HG03521 (cell line): ENCODE data around the gene DVL2.

Experiments used
- ATAC-seq: cut with Tn5 transposase; IDR thresholded peaks from one replicate; pipeline ENCODE4 v1.9.1; 2021; ENCODE audit warnings: mild to moderate bottlenecking, moderate library complexity; ENCODE audit not compliant: unreplicated experiment

Gene DVL2

DNA sequence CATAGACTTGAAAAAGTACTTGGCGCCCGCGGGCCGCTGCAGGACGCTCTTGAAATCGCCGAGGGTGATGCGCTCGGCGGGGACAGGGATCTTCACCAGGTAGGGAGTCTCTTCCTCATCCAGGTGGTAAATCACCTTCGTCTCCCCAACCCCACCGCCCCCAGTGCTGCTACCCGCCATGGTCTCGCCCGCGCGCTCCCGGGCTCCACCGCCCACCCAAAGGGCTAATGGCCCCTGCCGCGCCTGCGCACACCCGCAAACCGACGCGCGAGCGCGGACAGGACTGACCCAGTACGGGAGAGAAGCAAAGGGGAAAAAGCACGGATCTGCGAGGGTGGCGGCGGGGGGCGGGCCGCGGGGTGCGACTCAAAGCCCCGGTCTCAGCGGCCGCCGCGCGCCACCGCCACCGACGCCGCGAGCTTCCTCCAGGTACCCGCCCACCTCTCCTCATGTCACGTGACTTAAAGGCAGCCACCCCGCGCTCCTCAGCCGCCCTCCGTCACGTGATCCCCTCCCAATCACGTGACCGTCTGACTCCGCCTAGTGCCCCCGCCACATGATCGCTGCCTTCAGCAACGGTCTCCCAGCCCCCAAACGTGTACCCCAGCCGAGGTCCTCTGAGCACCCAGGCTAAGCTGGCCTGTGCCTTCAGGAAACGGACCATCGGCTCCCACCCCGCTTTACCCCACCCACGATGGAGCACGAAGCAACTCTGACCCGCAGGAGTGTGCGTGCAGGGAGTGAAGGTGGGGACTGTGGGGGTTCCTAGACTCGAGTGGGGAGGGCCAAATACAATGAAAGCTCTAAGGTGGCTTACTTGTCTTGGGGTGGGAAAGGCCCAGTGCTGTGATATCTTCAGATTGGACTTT, at the start of gene DVL2:
TSS of gene DVL2 (minus strand) at position 435 of the 869 bp plus-strand sequence. CDS start at position 180, 255 bp downstream.
- peak; percentile 49 for ATAC-seq

- ATAC-seq = no peak
Observed at GRCh38 chr17:7283471-7284216, 49.3 kb upstream of the DVL2 start.

DNA sequence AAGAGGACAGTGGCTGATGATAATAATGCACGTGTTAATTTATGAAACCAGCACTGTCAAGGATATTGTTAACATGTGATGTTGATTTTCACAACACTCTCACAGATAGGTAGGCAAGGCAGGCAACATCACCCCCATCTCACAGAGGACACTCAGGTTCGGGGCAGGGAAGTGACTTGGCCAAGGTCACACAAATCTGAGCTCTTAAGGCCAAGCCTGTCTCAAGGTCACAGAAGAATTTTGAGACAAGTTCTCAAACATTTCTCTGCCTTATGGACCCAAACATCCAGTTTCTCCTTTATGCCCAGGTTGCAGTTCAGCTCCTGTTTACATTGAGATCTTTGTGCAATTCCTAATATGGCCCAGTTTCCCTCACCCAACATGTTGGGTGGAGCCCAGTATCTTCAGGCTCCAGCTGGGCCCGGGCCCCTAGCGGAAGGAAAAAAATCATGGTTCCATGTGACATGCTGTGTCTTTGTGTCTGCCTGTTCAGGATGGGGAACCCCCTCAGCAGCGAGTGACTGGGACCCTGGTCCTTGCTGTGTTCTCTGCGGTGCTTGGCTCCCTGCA, 48.5 kb upstream of the DVL2 start:
- ATAC-seq = no peak

DNA sequence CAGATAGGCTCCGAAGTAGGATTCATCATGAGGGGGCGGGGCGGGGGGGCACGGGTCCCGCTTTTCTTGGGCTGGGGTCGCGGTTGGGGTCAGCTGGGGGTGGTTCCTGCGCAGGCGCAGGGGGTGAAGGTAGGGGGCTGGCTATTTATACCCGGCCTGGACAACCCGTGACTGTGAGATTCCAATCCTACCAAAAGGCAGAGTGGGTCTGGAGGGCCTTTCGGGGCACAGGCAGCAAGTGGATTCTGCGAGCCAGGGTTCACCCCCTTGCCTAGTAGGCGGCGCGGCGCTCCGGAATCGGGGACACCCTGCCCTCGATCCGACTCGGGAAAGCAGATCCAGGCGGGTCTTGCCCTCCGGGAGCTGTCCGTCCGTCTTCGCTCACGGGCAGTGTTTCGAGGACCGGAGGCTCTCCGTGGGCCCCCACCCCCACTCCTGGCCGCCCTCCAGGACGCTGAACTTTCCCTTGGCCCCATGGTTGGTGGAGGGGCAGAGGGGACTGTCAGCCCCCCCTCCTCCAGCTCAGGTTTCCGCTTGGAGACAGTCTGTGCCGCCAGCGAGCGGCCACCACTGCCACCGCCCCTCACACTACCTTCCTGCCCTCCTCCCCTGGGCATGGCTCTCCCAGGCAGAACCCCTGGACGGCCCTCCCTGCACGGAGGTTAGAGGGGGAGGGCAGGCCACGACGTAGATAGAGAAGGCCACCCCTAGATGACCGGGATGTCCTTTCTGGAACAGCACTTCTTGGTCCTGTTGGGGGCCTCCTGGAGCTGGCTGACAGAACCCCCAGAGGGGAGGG, 47.8 kb upstream of the DVL2 start:
- no peak for ATAC-seq

DNA sequence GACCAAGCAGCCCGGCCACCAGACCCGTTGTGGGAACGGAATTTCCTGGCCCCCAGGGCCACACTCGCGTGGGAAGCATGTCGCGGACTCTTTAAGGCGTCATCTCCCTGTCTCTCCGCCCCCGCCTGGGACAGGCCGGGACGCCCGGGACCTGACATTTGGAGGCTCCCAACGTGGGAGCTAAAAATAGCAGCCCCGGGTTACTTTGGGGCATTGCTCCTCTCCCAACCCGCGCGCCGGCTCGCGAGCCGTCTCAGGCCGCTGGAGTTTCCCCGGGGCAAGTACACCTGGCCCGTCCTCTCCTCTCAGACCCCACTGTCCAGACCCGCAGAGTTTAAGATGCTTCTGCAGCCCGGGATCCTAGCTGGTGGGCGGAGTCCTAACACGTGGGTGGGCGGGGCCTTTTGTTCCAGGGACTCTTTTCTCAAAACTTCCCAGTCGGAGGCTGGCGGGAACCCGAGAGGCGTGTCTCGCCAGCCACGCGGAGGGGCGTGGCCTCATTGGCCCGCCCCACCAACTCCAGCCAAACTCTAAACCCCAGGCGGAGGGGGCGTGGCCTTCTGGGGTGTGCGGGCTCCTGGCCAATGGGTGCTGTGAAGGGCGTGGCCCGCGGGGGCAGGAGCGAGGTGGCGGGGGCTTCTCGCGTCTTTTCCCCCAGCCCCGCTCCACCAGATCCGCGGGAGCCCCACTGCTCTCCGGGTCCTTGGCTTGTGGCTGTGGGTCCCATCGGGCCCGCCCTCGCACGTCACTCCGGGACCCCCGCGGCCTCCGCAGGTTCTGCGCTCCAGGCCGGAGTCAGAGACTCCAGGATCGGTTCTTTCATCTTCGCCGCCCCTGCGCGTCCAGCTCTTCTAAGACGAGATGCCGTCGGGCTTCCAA, 47.0 kb upstream of the DVL2 start, which contains the start of gene SLC2A4:
TSS of gene SLC2A4 (plus strand) at position 645 of the 879 bp plus-strand sequence. CDS start at position 862, 217 bp downstream.
- ATAC-seq = peak; percentile 51

GRCh38 chr17:7280519-7281073, 46.3 kb upstream of the DVL2 start:
- peak; percentile 50 for ATAC-seq

- no peak for ATAC-seq
Observed at GRCh38 chr17:7279448-7279847, 45.1 kb upstream of the DVL2 start.

GRCh38 chr17:7266784-7267183, 32.5 kb upstream of the DVL2 start:
- no peak for ATAC-seq

DNA sequence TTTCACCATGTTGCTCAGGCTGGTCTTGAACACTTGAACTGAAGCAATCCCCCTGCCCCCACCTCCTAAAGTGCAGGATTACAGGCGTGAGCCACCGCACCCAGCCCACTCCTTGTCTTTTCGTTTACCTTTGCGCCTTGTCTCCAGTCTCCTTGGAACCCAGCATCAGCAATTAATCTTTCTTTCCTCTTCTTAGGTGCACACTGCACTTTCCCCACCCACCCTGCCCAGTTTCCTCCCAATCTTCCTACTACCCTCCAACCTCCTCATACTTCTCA, 29.4 kb upstream of the DVL2 start:
- no peak for ATAC-seq

GRCh38 chr17:7262935-7263800, 28.9 kb upstream of the DVL2 start:
- ATAC-seq = no peak

DNA sequence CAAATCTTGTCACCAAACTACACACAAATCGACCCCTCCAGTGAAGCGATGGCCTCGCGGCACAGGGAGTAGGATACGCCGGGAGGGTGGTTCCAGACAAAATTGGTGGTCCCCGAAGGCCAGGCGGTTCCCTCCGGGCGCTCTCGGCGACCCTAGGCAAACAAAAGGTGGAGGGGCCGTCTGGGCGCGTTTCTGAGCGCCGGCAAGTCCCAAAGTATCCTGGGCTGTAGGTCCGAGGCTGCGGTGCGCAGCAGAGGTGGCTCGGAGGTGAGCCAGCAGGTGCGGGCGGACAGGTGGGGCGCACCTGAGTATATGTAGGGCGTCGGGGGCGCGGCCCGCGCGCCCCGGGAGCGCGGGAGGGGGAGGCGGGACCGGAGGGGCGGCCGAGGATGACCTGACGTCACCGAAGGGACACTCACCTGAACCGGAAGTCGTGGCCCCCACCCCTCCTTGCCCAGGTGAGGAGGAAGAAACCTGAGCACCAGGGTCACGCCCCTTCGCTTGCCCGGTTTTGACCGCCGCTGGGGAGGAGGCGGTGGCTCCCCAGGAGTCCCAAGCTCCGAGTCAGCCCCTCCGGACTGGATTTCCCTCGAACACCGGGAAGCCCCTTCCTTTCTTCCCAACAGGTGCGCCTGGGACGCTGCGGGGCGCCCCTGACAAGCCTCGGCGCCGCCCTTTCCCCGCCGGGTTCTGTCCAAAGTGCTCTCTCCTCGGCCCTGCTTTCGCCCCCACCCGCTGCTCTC, 28.0 kb upstream of the DVL2 start, which contains the start of gene CLDN7:
TSS of gene CLDN7 (minus strand) at position 287 of the 743 bp plus-strand sequence. CDS start 435 bp downstream, outside the sequence.
- ATAC-seq = no peak

DNA sequence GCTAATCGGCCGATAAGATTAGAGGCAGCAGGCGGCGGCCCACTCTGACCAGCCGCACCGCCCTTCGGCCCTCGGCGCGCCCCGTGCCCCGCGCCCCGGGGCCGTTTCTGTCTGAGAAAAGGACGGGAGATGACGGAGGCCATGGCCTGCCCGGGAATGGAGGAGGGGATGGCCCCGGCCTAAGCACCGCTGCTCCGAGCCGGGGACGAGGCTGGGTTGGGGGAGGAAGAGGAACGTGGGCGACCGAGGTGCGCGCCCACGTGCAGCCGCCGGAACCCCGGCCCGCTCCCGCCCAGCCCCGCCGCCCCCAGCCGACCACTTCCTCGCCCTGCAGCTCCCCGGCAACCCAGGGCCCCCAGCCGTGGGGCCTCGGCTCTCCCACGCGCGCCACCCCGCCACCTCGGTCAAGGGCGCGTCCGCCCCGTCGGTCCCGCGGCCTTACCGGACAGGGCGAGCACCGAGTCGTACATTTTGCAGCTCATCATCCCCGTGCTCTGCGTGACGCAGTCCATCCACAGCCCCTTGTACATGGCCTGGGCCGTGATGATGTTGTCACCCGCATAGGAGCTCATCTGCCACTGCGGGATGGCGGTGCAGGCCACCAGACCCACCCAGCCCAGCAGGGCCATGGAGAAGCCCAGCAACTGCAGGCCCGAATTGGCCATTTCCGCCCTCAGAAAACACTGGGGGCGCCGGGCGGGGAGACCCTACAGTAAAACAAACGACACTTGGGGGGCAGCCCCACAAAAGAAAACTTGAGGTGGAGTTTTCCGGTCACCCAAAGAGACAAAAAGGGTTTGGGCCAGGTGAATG, 27.3 kb upstream of the DVL2 start:
- ATAC-seq = no peak

DNA sequence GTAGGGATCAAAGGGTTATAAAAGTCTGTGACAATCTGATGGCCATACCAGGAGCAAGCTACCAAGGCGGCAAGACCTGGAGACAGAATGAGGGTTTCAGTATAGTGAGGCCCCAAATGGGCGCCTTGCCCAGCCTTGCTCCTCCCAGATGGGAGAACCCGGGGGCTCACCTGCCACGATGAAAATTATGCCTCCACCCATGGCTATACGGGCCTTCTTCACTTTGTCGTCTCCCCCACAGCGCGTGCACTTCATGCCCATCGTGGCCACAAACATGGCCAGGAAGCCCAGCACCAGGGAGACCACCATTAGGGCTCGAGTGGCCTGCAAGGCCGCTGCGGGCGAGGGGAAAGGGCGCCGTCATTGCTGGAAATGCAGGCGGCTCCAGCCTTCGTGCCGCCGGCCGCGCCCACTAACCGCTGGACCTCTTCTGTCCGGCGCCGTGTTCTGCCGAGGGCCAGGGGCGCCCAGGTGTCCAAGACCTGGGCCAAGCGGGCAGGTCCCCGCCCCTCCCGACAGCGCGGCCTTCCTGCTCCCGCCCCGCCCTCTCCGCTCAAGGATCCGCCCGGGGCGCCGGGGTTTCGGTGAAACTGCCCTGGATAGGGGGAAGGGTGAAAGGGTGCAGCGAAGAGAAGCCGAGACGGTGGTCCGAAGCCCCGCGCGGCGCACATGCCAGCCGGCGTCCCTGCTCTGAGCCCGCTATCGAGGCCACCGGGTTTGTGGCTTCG, 26.5 kb upstream of the DVL2 start:
- ATAC-seq = no peak

DNA sequence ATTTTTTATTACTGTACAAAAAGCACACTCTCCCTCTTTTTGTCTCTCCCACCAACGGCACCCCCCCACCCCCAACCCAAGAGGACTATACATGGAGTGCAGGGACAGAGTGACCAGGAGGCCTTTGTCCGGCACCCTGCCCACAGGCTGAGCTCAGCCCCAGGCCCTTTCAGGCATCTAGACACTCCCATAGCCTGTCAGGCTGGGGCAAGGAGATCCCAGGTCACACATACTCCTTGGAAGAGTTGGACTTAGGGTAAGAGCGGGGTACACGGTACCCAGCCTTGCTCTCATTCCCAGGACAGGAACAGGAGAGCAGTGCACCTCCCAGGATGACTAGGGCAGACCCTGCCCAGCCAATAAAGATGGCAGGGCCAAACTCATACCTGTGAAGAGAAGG, 25.8 kb upstream of the DVL2 start:
- ATAC-seq = no peak

GRCh38 chr17:7259555-7259889, 25.2 kb upstream of the DVL2 start:
- no peak for ATAC-seq

- ATAC-seq = no peak
Observed at GRCh38 chr17:7258731-7259554, 24.6 kb upstream of the DVL2 start.
